HCT116 (cell line): Measurements from ENCODE around the gene ARHGEF19. TPM values are rescaled to one million over a fixed set of nuclear protein-coding genes. Genes with fewer than 3 reads are reported as not detected.

Experiments
- ATAC-seq: fragments of 200-7000 bp; cut with Tn5 transposase; 2 replicates; pipeline ENCODE4 v1.9.1; 2020; ENCODE audit warnings: mild to moderate bottlenecking, moderate library complexity
- BruUV-seq: library from RNA; stranded (reverse); fragments of 400-500 nt; replicated peaks from 2 replicates; lab custom pipeline; 2021; lab: Mats Ljungman, UMichigan
- CTCF ChIA-PET: fragments of 300-600 bp; sonication (Branson Sonifier 250); formaldehyde crosslinking; loops from one replicate; lab custom pipeline; 2021; ENCODE audit warnings: antibody characterized with exemption; lab: Charles Lee
- POLR2A ChIA-PET: fragments of 300-600, 350-600 bp; sonication (Branson Sonifier 250); formaldehyde crosslinking; loops from one replicate; lab custom pipeline; 2021; ENCODE audit warnings: antibody characterized with exemption; lab: Charles Lee
- RAD21 ChIA-PET, 2 experiments: fragments of 300-600 bp; sonication (Branson Sonifier 250); formaldehyde crosslinking; loops; one replicate each; lab custom pipeline; 2023; ENCODE audit warnings: low total read pairs in 2 of 2; ENCODE audit not compliant: uncharacterized antibody in 2 of 2, unreplicated experiment in 2 of 2, low non-redundant PET in 1 of 2; lab: Charles Lee
- DNase-seq: peaks from one replicate; pipeline ENCODE4 v3.0.0-alpha.2; 2010; ENCODE audit warnings: low read depth, low spot score
- H2AFZ ChIP-seq: fragments of 200-600 bp; shearing (Covaris generic), sonication (generic); 2 replicates; pipeline ENCODE4 v1.6.1; 2017; ENCODE audit warnings: low read depth, mixed run types, mixed read lengths, antibody characterized with exemption, low read length; ENCODE audit not compliant: poor library complexity, severe bottlenecking
- H3K27ac ChIP-seq: 2 replicates; pipeline ENCODE4 v1.5.1; 2012; ENCODE audit warnings: low read depth, low read length
- H3K27me3 ChIP-seq: fragments of 200-600 bp; sonication (generic); 2 replicates; pipeline ENCODE4 v1.6.1; 2016; ENCODE audit warnings: mixed run types, low read length, mixed read lengths; ENCODE audit not compliant: insufficient read depth
- H3K36me3 ChIP-seq, 2 experiments: fragments of 200-500 bp in 1 of 2; fragments of 200-600 bp in 1 of 2; sonication (Bioruptor generic) in 1 of 2; sonication (generic) in 1 of 2; 2 replicates each; pipeline versions ENCODE4 v1.5.1 to v1.6.1; 2014 to 2016; ENCODE audit warnings: low read length in 2 of 2, inconsistent platforms in 1 of 2, mixed read lengths in 1 of 2, mixed run types in 1 of 2; ENCODE audit not compliant: insufficient read depth in 2 of 2, control insufficient read depth in 1 of 2
- H3K4me1 ChIP-seq, 2 experiments: fragments of 200-600 bp in 1 of 2; sonication (generic) in 1 of 2; 2 replicates each; pipeline versions ENCODE4 v1.5.1 to v1.6.1; 2012 to 2017; ENCODE audit warnings: low read length in 2 of 2, inconsistent platforms in 1 of 2, mild to moderate bottlenecking in 1 of 2, mixed read lengths in 1 of 2, mixed run types in 1 of 2, moderate library complexity in 1 of 2; ENCODE audit not compliant: insufficient read depth in 2 of 2, control insufficient read depth in 1 of 2
- H3K4me2 ChIP-seq: fragments of 200-600 bp; sonication (generic); 2 replicates; pipeline ENCODE4 v1.6.1; 2017; ENCODE audit warnings: mixed run types, low read length, mixed read lengths
- H3K4me3 ChIP-seq, 2 experiments: fragments of 200-600 bp in 1 of 2; sonication (generic) in 1 of 2; replicated peaks in 1 of 2; 2 replicates each; pipeline ENCODE4 v1.5.1; 2011 to 2016; ENCODE audit warnings: low read length in 2 of 2, control low read depth in 1 of 2, low read depth in 1 of 2, mild to moderate bottlenecking in 1 of 2, mixed read lengths in 1 of 2, mixed run types in 1 of 2
- H3K79me2 ChIP-seq: fragments of 200-600 bp; sonication (generic); 2 replicates; pipeline ENCODE4 v1.6.1; 2017; ENCODE audit warnings: mild to moderate bottlenecking, mixed run types, low read length, moderate library complexity, mixed read lengths; ENCODE audit not compliant: insufficient read depth
- H3K9ac ChIP-seq: fragments of 200-600 bp; sonication (generic); 2 replicates; pipeline ENCODE4 v1.6.1; 2016; ENCODE audit warnings: low read length, mixed read lengths
- H3K9me2 ChIP-seq: fragments of 200-600 bp; sonication (generic), shearing (Covaris generic); 2 replicates; pipeline ENCODE4 v1.6.1; 2017; ENCODE audit warnings: mixed run types, mild to moderate bottlenecking, moderate library complexity; ENCODE audit not compliant: insufficient read depth
- H3K9me3 ChIP-seq, 2 experiments: fragments of 200-500 bp in 1 of 2; fragments of 200-600 bp in 1 of 2; sonication (Bioruptor generic) in 1 of 2; sonication (generic) in 1 of 2; 2 replicates each; pipeline ENCODE4 v1.6.1; 2014 to 2017; ENCODE audit warnings: low read length in 2 of 2, mixed read lengths in 2 of 2, inconsistent platforms in 1 of 2, low read depth in 1 of 2, mild to moderate bottlenecking in 1 of 2, mixed run types in 1 of 2, moderate library complexity in 1 of 2; ENCODE audit not compliant: control insufficient read depth in 1 of 2, insufficient read depth in 1 of 2
- H4K20me1 ChIP-seq: fragments of 200-600 bp; sonication (generic), shearing (Covaris generic); 2 replicates; pipeline ENCODE4 v1.6.1; 2017; ENCODE audit warnings: mixed run types, mild to moderate bottlenecking, moderate library complexity; ENCODE audit not compliant: insufficient read depth
- CBX3 ChIP-seq: IDR thresholded peaks from 2 replicates; pipeline ENCODE4 v1.6.1; 2012; ENCODE audit warnings: low read depth
- CTCF ChIP-seq, 3 experiments: fragments of 200-600 bp in 1 of 3; sonication (generic) in 1 of 3; IDR thresholded peaks in 2 of 3; conservative IDR thresholded peaks in 1 of 3; 2 replicates each; pipeline ENCODE4 v1.5.1; 2012 to 2017; ENCODE audit warnings: low read depth in 2 of 3, low read length in 2 of 3, antibody characterized with exemption in 1 of 3, borderline replicate concordance in 1 of 3, control low read depth in 1 of 3, mild to moderate bottlenecking in 1 of 3, mixed read lengths in 1 of 3, mixed run types in 1 of 3, moderate library complexity in 1 of 3; ENCODE audit not compliant: insufficient read depth in 1 of 3
- ELF1 ChIP-seq: IDR thresholded peaks from 2 replicates; pipeline ENCODE4 v1.6.1; 2012; ENCODE audit warnings: low read depth, borderline replicate concordance
- MAX ChIP-seq: IDR thresholded peaks from 2 replicates; pipeline ENCODE4 v1.6.1; 2012
- POLR2A ChIP-seq: IDR thresholded peaks from 2 replicates; pipeline ENCODE4 v1.7.0; 2011; ENCODE audit warnings: borderline replicate concordance; ENCODE audit not compliant: insufficient read depth, insufficient read length; ENCODE audit errors: extremely low read depth
- POLR2AphosphoS5 ChIP-seq: IDR thresholded peaks from 2 replicates; pipeline ENCODE4 v1.6.1; 2011; ENCODE audit warnings: mild to moderate bottlenecking, low read depth, low read length, moderate library complexity
- RAD21 ChIP-seq: IDR thresholded peaks from 2 replicates; pipeline ENCODE4 v1.6.1; 2012; ENCODE audit warnings: low read depth, mild to moderate bottlenecking
- SRF ChIP-seq: IDR thresholded peaks from 2 replicates; pipeline ENCODE4 v1.6.1; 2012; ENCODE audit warnings: low read depth
- YY1 ChIP-seq: IDR thresholded peaks from 2 replicates; pipeline ENCODE4 v1.6.1; 2011; ENCODE audit warnings: low read length, low read depth, moderate library complexity, mild to moderate bottlenecking; ENCODE audit not compliant: insufficient replicate concordance; ENCODE audit errors: extremely low read depth
- intact Hi-C: fragments of 100-400 bp; cut with micrococcal nuclease; formaldehyde crosslinking; loops from 2 replicates; pipeline ENCODE4 v1.10.0; 2022
- total RNA-seq: library from RNA; stranded (reverse); gene quantifications from one replicate; pipeline ENCODE4 v1.2.1, GENCODE V29; 2021; ENCODE audit not compliant: unreplicated experiment
- TF ChIP-seq, protein P1 (sequence below): IDR thresholded peaks from 2 replicates; pipeline ENCODE4 v1.6.1; 2011; ENCODE audit warnings: mild to moderate bottlenecking, low read length, moderate library complexity; ENCODE audit not compliant: insufficient replicate concordance; ENCODE audit errors: extremely low read depth

ARHGEF19 gene
- total RNA-seq, 1 experiment from 2014 or later = 59.7 TPM

- RAD21 ChIA-PET = interaction anchor here (0.7 to 1.1 kb wide), 2 partner anchors 26 to 124 kb away, joined by 3 to 4 read pairs; no protein-coding TSS in a partner anchor
- Histone ChIP-seq H2AFZ (peak overlapping the region; percentile 9), H3K4me1 (peaks cover 25 to 53% of the 10 kb centered on the region in 2 experiments), H3K9me2 (no peaks in the 10 kb centered on the region), H3K36me3 (peaks cover 8 to 27% of the 10 kb centered on the region in 2 experiments; a peak in 1 of 4 replicates), H3K9me3 (no peaks in the 10 kb centered on the region), H3K27me3 (no peaks in the 10 kb centered on the region), H3K79me2 (peaks cover 9% of the 10 kb centered on the region; the same call in 1 of the 2 replicates), H3K27ac (peak overlapping the region; percentile 91), H3K9ac (peak overlapping the region; percentile 90), H4K20me1 (no peaks in the 10 kb centered on the region), H3K4me3 (peak overlapping the region; percentile 88 to 93), H3K4me2 (peak overlapping the region; percentile 95)
- no TSS peak for BruUV-seq
- POLR2A ChIA-PET = interaction anchor here (0.6 to 3.4 kb wide), 9 partner anchors 10 to 124 kb away, joined by 3 to 34 read pairs (median 3); partner anchors contain the start of gene EPHA2
- TF ChIP-seq POLR2A (peak; percentile 63), CTCF (IDR thresholded peaks at IDR 0.05 in 2 of 3, conservative IDR thresholded peaks at IDR 0.05 in 1 of 3; ENCODE audit: borderline replicate concordance in 1 of 3, insufficient read depth in 1 of 3, low read depth in 2 of 3, low read length in 2 of 3) (no peak), MAX (no peak), POLR2AphosphoS5 (peak; percentile 92), SRF (no peak), YY1 (peak; percentile 8), RAD21 (no peak), CBX3 (no peak), ELF1 (no peak)
- TF ChIP-seq, protein P1, sequence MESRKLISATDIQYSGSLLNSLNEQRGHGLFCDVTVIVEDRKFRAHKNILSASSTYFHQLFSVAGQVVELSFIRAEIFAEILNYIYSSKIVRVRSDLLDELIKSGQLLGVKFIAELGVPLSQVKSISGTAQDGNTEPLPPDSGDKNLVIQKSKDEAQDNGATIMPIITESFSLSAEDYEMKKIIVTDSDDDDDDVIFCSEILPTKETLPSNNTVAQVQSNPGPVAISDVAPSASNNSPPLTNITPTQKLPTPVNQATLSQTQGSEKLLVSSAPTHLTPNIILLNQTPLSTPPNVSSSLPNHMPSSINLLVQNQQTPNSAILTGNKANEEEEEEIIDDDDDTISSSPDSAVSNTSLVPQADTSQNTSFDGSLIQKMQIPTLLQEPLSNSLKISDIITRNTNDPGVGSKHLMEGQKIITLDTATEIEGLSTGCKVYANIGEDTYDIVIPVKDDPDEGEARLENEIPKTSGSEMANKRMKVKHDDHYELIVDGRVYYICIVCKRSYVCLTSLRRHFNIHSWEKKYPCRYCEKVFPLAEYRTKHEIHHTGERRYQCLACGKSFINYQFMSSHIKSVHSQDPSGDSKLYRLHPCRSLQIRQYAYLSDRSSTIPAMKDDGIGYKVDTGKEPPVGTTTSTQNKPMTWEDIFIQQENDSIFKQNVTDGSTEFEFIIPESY = peak; percentile 65
- DNase-seq (peak; percentile 98), ATAC-seq (peak; percentile 84)
- intact Hi-C loops = loop anchor here (1.0 to 2.0 kb wide), 4 partner anchors 10 to 161 kb away; partner anchors contain the start of genes CPLANE2 and SZRD1
- CTCF ChIA-PET = interaction anchor here (0.7 to 1.6 kb wide), 5 partner anchors 11 to 157 kb away, joined by 3 to 6 read pairs (median 4); no protein-coding TSS in a partner anchor
Measured at GRCh38 chr1:16206547-16207317, 5.7 kb downstream of the ARHGEF19 start.
